CD4-positive, alpha-beta T cell treated with Interleukin-10 for 1 hour (primary cell): ENCODE data around the gene RTP5.
A peak's percentile ranks its signal among the peaks of the same experiment; 100 is the strongest.
"Not testable (repeated sequence)": the region's sequence is repeated elsewhere in the genome, so short reads cannot be mapped to it uniquely, and the experiment has no call there.

Source experiments
- DNase-seq: peaks from one replicate; pipeline ENCODE4 v3.0.0-alpha.2; 2020

The RTP5 gene

GRCh38 chr2:241869087-241869961, at the start of gene RTP5:
Gene RTP5, plus strand, starts transcription at chr2:241869729. Its CDS starts 28 bp downstream, at chr2:241869757.
- DNase-seq, result no peak

- not testable (repeated sequence) for DNase-seq
Measured at GRCh38 chr2:241819947-241820624, 49.4 kb upstream of the RTP5 start.

DNA sequence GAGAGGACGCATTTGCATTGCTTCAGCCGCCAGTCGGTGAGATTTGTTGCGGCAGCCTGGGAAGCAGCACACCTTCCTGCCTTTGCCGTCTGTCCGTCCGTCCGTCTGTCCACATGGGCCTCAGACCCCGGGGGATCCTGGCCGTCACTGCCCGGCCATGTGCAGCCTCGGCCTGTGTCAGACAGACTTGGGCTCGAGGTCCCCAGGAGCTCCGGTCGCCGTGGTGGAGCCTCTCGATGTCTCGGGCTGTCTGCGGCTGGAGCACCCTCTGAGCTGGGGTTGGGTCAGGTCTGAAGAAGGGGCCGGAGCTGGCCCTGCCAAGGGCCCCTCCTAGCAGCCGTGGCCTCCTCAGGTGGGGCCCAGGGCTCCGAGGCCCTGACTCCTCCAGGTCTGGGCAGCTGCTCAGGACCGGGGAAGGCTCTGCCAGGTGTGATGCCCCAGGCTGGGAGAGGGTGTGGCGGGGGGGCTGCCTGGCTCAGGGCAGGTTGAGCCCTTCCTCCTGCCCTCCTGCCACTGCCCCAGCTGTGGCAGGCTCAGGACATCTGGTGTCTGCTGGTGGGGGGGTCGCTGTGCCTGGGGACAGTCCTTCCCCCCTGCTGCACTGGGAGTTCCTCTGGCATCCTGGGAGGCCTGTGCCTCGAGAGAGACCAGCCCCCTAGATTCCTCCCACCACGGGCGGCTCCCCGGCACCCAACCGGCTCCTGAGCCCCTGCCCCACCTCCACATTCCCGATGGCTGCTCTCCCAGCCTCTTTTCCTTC, 48.7 kb upstream of the RTP5 start:
- DNase-seq, result no peak

DNA sequence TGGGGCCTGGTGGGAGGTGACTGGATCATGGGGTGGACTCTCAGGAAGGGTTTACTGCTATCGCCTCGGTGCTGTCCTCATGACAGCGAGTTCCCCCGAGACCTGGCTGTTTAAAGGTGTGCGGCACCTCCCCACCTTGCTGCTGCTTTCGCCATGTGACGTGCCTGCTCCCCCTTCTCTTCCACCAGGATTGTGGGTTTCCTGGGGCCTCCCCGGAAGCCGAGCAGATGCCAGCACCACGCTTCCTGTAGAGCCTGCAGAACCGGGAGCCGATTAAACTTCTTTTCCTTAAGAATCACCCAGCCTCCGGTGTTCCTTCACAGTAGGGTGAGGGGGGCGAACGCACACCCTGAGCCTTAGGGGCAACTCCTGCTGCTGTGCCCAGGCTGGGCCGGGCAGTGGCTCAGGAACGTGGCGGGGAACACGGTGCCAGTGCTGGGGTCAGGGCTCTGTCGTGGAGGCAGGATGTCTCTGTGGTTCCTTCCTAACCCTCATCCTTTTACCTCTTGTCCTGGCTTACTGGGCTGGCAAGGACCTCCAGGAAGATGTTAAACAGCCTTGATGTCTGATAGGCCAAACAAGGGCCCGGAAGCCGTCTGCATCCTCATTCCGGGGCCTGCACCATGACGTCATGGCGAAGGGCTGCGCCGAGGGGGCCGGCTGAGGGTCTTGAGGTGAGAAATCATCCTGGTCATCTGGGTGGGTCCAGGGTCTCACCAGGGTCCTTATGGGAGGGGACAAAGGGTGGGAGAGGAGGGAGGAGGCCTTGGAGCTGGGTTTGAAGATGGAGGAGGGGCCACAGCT, 47.9 kb upstream of the RTP5 start:
- no peak for DNase-seq

DNA sequence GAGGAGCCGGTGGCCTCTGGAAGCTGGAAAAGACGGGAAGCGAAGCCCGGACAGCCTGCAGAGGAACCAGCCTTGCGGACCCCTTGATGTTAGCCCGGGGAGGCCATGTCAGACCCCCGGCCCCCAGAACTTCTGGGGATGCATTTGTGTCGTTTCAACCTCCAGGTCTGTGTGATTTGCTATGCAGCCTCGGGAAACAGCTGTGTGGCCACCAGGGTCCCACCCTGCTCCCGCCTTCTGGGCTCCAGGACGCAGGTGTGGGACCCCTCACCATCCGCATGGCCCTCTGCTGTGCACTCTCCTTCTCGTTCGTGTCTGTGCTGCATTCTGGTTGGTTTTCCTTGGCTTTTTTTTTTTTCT, 47.3 kb upstream of the RTP5 start:
- no peak for DNase-seq

DNA sequence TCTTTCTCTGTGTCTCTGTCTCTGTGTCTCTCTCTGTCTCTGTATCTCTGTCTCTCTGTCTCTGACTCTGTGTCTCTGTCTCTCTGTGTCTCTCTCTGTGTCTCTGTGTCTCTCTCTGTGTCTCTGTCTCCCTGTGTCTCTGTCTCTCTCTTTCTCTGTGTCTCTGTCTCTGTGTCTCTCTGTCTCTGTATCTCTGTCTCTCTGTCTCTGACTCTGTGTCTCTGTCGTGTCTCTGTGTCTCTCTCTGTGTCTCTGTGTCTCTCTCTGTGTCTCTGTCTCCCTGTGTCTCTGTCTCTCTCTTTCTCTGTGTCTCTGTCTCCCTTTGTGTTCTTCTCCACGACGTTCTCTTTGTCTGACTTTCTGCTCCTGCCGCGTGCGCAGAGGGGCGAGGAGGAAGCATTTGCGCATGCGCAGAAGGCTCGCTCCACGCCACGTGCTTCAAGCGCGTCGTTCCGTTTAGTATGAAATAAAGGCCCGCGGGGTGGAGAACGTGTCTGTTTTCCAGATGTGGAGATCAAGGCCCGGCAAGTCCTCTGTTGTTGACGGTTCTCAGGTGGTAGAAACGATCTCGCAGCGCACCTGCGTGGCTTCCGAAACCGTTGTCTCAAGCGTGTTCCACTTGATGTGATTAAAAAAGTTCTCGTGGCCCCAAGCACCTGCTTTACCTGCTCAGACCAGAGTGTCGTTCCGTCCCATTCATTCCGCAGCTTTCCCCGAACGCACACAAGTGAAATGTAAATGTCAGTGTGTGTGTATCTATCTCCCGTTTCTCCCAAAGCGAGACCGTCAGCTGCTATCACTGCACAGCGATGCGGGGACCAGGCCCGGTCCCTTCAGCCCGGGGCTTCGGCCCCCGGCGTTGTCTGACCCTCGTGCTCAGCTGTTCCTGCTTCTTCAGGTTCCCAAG, 45.7 kb upstream of the RTP5 start:
- DNase-seq, result not testable (repeated sequence)

DNA sequence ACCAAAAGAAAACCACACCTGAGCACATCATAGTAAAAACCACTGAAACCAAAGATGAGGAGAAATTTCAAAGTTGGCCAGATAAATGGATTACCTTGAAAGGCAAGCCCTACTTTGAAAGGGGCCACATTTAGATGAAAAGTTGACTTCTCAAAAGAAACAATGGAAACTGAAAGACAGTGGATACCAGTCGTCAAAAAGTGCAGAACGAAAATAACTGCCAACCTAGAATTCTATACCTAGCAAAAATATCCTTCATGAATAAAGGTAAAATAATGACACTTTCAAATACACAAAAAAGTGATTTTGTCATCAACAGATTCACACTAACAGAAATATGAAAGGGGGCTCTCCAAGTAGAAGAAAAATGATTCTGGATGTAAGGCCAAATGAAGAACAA, 42.1 kb upstream of the RTP5 start:
- DNase-seq, result no peak

DNA sequence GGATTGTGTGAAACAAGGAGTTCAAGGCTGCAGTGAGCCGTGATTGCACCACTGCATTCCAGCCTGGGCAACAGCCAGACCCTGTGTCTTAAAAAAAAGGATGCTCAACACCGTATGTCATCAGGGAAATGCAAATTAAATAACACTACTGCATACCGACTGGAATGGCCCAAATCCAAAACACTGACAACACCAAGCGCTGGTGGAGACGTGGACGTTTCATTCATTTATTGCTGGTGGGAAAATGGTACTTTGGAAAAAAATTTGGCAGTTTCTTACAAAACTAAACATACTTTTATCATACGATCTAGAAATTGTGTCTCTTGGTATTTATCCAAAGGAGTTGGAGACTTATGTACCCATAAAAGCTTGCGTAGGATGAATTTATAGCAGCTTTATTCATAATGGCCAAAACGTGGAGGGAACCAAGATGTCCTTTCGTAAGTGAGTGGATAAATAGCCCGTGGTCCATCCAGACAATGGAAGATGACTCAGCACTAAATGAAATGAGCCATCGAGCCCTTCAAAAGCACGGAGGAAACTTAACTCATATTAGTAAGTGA, 36.3 kb upstream of the RTP5 start:
- no peak for DNase-seq

GRCh38 chr2:241833756-241834526, 35.6 kb upstream of the RTP5 start:
- DNase-seq, result not testable (repeated sequence)

DNA sequence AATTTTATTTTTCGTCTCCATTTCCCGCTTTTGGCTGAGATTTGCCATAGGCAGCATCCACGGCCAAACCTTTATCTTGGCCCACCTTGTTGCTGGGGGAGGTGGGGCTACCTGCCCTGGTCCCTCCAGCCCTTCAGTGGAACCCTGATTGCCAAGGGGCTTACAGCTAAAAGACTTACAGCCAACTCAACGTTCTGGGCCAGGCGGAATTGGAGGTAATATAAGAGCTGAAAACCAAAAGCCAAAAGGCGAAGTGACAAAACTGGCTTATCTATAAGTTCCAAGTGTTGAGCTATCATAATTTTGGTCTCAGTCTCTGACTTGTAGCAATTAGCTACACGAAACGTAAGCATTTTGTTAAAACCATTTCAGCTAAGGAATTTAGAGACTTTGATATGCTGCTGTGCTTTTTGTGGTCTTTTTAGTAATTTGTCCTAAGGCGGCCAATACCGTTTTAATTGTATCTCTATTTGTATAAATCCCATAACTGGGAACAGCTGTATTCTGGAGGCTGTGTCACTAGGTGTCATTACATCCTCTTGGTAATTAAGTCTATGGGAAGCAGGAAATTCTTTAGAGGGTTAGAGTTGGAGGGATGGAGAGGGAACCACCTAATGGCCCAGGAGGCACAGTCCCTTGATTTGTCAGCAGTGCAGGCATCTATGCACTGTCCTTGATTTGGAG, 34.9 kb upstream of the RTP5 start:
- DNase-seq, result no peak

GRCh38 chr2:241835611-241836010, 33.9 kb upstream of the RTP5 start:
- DNase-seq, result no peak

- DNase-seq, result no peak
Measured at GRCh38 chr2:241836292-241836691, 33.2 kb upstream of the RTP5 start.

DNA sequence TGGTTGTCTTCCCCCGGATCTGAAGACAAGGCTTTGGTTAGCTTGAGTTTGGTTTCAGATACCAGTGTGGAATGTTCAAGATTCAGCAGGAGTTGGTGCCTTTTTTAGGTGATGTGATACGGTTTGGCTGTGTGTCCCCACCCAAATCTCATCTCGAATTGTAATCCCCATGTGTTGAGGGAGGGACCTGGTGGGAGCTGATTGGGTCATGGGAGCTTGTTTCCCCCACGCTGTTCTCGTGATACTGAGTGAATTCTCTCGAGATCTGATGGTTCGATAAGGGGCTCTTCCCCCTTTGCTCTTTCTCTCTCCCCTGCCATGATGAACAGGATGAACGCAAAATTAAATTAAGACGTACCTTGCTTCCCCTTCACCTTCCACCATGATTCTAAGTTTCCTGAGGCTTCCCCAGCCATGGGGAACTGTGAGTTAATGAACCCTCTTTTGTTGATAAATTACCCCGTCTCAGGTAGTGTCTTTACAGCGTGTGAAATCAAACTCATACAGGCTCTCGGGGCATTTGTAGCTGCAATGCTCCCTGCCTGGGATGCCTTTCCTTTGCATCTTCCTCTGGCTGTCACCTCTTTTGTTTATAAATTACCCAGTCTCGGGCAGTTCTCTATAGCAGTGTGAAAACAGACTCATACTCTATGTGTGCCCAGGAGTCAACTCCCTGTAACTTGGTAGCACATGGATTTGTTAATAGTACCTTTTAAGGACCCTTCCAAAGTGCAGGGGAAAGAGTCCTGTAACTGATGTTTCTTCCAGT, 32.1 kb upstream of the RTP5 start:
- DNase-seq, result no peak

DNA sequence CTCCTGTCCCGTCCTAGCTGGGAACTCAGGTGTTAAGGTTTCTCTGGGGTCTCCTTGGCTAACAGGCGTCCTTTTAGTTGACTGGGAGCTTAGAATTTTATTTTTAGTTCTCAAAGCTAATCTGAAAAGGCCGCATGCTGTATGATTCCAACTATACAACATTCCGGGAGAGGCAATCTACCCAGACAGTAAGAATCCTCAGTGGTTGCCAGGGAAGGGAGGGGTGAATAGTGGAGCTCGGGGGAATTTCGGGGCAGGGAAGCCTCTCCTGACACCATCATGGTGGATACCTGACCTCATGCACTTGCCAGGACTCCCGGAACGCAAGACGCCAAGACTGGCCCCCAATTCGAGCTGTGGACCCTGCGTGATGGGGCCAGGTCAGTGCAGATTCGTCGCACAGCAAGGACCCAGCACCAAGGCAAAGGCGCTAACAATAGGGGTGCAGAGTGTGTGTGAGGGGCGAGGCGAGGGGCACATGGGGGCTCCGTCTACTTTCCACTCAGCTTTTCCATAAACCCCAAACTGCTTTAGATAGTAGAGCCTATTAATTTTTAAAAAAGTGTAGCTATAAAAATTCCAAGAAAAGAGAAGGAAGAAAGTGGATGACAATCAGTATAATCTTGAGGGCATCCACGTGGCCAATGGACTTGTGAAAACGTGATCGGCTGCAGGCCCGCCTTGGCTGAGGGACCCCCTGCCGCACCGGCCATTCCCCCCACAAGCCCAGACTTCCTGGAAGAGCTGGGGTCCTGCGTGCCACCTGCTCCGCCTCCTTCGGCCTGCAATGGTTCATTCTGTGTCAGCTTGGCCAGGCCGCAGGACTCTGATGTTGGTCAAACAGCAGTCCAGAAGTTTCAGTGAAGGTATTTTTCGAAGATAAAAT, 28.1 kb upstream of the RTP5 start:
- no peak for DNase-seq

GRCh38 chr2:241842067-241842415, 27.5 kb upstream of the RTP5 start:
- no peak for DNase-seq

DNA sequence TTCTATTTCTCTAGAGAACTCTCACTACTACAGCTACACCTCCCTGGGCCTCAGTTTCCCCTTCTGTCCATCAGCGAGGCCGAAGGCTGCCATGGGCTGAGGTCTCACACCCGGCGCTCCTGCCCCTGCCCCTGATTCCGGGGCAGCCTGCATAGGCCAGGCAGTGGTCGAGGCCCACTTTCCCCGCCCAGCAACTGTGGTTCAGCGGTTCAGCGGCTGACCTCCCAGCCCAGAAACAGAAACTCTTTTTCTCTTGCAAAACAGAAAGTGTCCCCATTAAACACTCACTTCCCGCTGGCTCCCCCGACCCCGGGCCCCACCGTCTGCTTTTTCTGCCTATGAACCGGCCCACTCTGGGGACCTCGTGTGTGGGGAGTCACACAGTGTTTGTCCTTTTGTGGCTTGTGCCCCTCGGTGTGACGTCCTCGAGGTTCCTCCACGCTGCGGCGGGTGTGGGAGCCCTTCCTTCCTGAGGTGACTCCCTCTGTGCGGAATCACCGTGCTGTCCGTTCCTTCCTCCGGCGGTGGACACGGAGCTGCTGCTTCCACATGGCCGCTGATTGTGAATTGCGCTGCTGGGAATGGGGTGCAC, 26.8 kb upstream of the RTP5 start:
- DNase-seq, result peak; percentile 64

- no peak for DNase-seq
Measured at GRCh38 chr2:241843321-241844065, 26.0 kb upstream of the RTP5 start.
